NCI-H1092 treated with DMSO at 0.1 percent for 48 hours (cell line): ENCODE data around the gene BTBD3.
A peak's percentile ranks its signal among the peaks of the same experiment; 100 is the strongest.

Source experiments
- DNase-seq: peaks from one replicate; lab custom pipeline; 2025; lab: John Stamatoyannopoulos, UW

BTBD3 gene

DNA sequence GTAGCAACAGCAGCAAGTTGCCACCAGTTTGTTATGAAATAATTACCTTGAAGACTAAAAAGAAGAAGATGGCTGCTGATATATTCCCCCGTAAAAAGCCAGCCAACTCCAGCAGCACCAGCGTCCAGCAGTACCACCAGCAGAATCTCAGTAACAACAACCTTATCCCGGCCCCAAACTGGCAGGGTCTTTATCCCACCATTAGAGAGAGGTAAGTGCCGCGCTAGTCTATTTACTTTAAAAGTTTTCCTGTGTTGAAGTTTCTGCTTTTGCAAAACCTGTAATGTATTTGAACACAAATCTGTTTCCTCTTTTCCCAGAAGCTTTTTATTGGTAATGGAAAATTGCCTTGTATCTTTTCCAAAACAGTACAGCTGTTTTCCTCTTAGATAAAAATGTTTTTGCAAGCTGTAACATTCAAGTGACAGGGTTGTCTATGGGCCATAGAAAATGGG is 725 bp downstream of the BTBD3 start:
- peak; percentile 38 for DNase-seq

- peak; percentile 88 for DNase-seq
Observed at GRCh38 chr20:11918981-11919380, 1.3 kb downstream of the BTBD3 start.

- DNase-seq, result peak; percentile 62
Observed at GRCh38 chr20:11919581-11919980, 1.9 kb downstream of the BTBD3 start.

GRCh38 chr20:11920083-11920482 is 2.4 kb downstream of the BTBD3 start:
- DNase-seq, result no peak

GRCh38 chr20:11921321-11921720 is 3.6 kb downstream of the BTBD3 start:
- no peak for DNase-seq

GRCh38 chr20:11922561-11922960 is 4.9 kb downstream of the BTBD3 start:
- DNase-seq, result no peak

DNA sequence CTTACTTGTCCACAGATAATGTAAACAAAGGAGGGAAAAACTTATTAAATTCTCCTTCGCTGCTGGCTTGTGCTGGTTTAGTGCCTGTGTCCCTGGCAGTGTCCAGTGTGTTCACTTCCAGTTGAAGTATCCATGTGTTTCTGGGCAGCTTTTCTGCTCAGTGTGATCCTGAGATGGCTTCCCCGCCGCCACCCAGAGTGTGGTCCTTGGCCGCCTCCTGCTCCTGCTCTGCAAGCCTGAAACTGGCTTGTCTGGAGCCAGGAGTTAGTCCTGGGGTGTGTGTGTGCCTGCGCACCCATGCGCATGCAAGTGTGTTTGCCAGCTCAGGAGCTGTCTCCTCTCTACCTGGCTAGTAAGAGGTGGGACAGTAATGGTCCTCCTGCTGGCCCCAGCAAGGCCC is 7.2 kb downstream of the BTBD3 start:
- no peak for DNase-seq

GRCh38 chr20:11926292-11926998 is 8.8 kb downstream of the BTBD3 start:
- DNase-seq, result no peak

- DNase-seq, result no peak
Observed at GRCh38 chr20:11929947-11930346, 12.3 kb downstream of the BTBD3 start.

- peak; percentile 22 for DNase-seq
Observed at GRCh38 chr20:11935212-11936154, 17.8 kb downstream of the BTBD3 start.

GRCh38 chr20:11936157-11936556 is 18.5 kb downstream of the BTBD3 start:
- DNase-seq, result peak; percentile 83

DNA sequence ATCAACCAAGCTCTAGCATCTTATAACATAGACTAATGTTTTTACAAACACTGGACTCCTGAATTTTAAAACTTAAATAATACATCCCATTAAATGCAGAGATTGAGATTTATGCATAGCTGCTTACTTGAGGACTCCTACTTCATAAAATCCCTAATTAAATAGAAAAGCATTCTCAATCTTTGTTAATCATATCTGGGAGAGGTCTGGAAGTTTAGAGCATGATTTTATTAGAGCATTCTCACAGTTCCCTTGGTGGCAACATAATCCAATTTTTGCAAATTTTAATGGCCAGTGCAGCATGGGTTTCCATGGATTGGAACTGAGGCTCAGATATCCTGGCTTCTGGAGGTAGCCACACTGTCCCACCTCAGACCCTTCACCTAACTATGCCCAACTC is 19.5 kb downstream of the BTBD3 start:
- DNase-seq, result no peak

DNA sequence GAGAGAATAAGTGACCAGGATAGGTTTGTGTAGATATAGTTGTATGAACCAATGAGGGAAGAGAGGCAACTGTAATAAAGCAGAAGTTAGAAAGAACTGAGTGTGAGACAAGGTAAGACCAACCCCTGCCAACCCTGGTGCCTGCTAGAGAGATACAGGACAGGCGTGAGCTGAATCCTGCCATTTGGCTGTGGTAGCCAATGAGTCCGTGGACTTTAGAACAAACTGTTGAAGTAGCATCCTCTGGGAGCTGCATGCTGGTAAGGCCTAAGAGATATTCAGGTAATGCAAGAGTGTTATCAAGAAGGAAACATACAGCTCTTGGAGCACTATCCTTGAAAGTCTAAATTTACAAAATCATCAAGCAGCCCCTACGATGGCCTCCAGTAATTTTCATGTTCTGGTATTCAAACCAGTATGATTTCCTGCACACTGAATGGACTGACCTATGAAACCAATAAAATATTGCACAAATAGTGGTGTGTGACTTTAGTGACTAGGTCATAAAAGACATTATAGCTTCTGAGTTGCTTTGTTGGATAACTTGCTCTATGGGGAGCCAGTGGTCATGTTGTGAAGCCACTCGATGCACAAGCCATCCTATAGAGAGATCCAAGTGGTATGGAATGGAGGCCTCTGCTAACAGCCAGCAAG is 24.0 kb downstream of the BTBD3 start:
- DNase-seq, result no peak

- DNase-seq, result no peak
Observed at GRCh38 chr20:11943778-11944177, 26.1 kb downstream of the BTBD3 start.

- no peak for DNase-seq
Observed at GRCh38 chr20:11948806-11949205, 31.1 kb downstream of the BTBD3 start.

GRCh38 chr20:11949711-11950110 is 32.0 kb downstream of the BTBD3 start:
- DNase-seq, result no peak

GRCh38 chr20:11951696-11952095 is 34.0 kb downstream of the BTBD3 start:
- DNase-seq, result no peak

DNA sequence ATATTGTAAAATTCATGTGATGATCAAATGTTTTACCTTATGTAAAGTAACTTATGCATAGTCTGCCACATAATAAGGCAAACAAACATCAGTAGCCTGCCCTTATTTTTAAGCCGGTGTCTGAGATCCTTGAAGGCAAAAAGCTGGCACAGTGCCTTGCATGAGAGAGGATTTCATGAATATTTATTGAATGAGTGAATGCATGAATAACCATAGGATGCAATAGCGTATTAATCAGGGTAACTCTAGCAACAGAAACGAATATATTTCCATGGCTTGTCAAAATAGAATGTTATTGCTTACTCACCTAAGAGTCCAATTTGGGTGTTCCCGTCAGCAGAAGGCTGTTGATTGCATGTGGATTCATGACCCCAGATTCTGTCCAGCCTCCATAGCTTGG is 34.9 kb downstream of the BTBD3 start:
- no peak for DNase-seq

DNA sequence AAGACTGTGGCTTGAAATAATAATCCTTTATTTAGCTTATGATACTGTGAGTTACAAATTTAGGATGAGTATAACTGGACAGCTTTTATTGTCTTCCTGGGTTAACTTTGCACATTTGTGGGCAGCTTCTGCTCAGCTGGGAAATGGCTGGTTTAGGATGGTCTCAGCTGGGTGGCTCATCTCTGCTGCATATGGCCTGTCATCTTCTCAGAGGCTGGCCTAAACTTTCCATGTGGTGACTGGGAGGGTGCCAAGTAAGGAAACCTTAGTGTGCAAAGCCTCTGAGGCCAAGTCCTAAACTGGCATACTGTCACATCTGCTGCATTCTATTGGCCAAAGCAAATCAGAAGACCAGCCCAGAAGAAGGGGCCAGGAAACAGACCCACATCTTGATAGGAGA is 40.2 kb downstream of the BTBD3 start:
- DNase-seq, result no peak

- no peak for DNase-seq
Observed at GRCh38 chr20:11958855-11959254, 41.2 kb downstream of the BTBD3 start.

- DNase-seq, result no peak
Observed at GRCh38 chr20:11965602-11966001, 47.9 kb downstream of the BTBD3 start.

GRCh38 chr20:11966186-11966585 is 48.5 kb downstream of the BTBD3 start:
- no peak for DNase-seq
